Activated T-helper 17 cell treated with anti-CD3 and anti-CD28 coated beads, Interleukin-2, amount 50 U/mL, for 72 hours (primary cell): ENCODE data around the gene KIF21B. TPM values are rescaled to one million over a fixed set of nuclear protein-coding genes. Genes with fewer than 3 reads are reported as not detected.

Source experiments
- ATAC-seq: fragments of 150-1000 bp; cut with Tn5 transposase; replicated peaks from 2 replicates; pipeline ENCODE4 v1.10.0; 2021; ENCODE audit warnings: mild to moderate bottlenecking, moderate library complexity
- H3K27ac Mint-ChIP-seq: one replicate; pipeline ENCODE4 v1.8.0; 2022; ENCODE audit warnings: mixed read lengths
- H3K27me3 Mint-ChIP-seq: one replicate; pipeline ENCODE4 v1.8.0; 2022; ENCODE audit warnings: mixed read lengths
- H3K36me3 Mint-ChIP-seq: one replicate; pipeline ENCODE4 v1.8.0; 2022; ENCODE audit warnings: low read depth, mild to moderate bottlenecking, mixed read lengths
- H3K4me1 Mint-ChIP-seq: one replicate; pipeline ENCODE4 v1.8.0; 2022; ENCODE audit warnings: mixed read lengths
- H3K4me3 Mint-ChIP-seq: one replicate; pipeline ENCODE4 v1.8.0; 2022; ENCODE audit warnings: mild to moderate bottlenecking, mixed read lengths
- H3K9me3 Mint-ChIP-seq: one replicate; pipeline ENCODE4 v1.8.0; 2022; ENCODE audit warnings: mixed read lengths
- total RNA-seq, 2 donors: library from RNA; stranded (reverse); gene quantifications; one replicate each; pipeline ENCODE4 v1.2.3, GENCODE V29; 2022

KIF21B gene
- total RNA-seq, 2 donors from 2014 or later: 64.2 to 102 TPM

- no peaks in the 10 kb centered on the region for H3K4me1 Mint-ChIP-seq
- H3K27ac Mint-ChIP-seq: no peak overlapping the region
- no peaks in the 10 kb centered on the region for H3K27me3 Mint-ChIP-seq
- H3K36me3 Mint-ChIP-seq: no peaks in the 10 kb centered on the region
- H3K9me3 Mint-ChIP-seq: no peaks in the 10 kb centered on the region
- no peak overlapping the region for H3K4me3 Mint-ChIP-seq
- ATAC-seq: no peak
Measured at GRCh38 chr1:201034671-201035070, 11.2 kb upstream of the KIF21B start.

DNA sequence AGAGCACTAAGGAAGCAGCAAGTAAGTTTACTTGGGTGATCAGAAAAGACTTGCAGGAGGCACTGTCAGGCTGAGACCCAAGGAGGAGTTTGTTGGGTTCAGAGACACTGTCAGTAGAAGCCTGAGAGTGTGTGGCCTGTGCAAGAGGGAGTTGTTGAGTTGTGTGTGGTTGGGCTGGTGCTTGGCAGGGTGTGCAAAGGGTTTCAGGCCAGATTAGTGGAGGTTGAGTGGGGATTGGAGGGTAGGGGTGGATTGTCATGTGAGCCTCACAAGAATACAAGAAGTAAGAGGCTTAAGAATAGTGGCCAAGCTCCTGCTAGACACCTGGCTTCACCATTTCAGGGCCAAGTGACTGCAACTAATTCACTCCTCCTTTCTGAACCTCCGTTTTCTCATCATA lies 8.9 kb upstream of the KIF21B start:
- H3K9me3 Mint-ChIP-seq: no peaks in the 10 kb centered on the region
- no peak for ATAC-seq
- H3K4me1 Mint-ChIP-seq: peaks cover 5% of the 10 kb centered on the region
- H3K36me3 Mint-ChIP-seq: no peaks in the 10 kb centered on the region
- H3K27me3 Mint-ChIP-seq: no peaks in the 10 kb centered on the region
- no peak overlapping the region for H3K4me3 Mint-ChIP-seq
- no peak overlapping the region for H3K27ac Mint-ChIP-seq

DNA sequence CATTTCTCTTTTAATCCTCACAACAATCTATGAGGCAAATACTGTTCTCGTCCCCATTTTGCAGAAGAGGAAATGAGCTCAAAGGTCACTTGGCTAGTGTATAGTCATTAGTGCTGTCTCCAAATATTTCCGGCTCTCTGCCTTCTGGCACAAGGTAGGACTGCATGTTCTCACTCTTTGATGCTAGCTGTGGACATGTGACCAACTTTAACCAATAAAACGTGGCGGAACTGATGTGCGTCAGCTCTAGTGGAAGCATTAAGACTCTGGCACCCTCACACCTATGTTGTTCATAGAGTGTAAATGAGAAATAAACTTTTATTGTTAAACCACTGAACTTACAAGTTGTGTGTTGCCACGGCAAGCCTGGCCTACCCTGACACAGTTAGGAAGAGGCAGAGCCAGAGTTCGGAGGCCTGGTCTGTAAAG lies 5.0 kb upstream of the KIF21B start:
- no peak for ATAC-seq
- no peaks in the 10 kb centered on the region for H3K27me3 Mint-ChIP-seq
- no peaks in the 10 kb centered on the region for H3K36me3 Mint-ChIP-seq
- H3K4me3 Mint-ChIP-seq: no peak overlapping the region
- no peak overlapping the region for H3K27ac Mint-ChIP-seq
- peaks cover 25% of the 10 kb centered on the region for H3K4me1 Mint-ChIP-seq
- no peaks in the 10 kb centered on the region for H3K9me3 Mint-ChIP-seq

- H3K27ac Mint-ChIP-seq: peak overlapping the region; percentile 58
- peaks cover 25% of the 10 kb centered on the region for H3K4me1 Mint-ChIP-seq
- H3K27me3 Mint-ChIP-seq: no peaks in the 10 kb centered on the region
- peaks cover 11% of the 10 kb centered on the region for H3K36me3 Mint-ChIP-seq
- H3K9me3 Mint-ChIP-seq: no peaks in the 10 kb centered on the region
- no peak for ATAC-seq
- peak overlapping the region; percentile 64 for H3K4me3 Mint-ChIP-seq
Measured at GRCh38 chr1:201026836-201027235, 3.3 kb upstream of the KIF21B start.

DNA sequence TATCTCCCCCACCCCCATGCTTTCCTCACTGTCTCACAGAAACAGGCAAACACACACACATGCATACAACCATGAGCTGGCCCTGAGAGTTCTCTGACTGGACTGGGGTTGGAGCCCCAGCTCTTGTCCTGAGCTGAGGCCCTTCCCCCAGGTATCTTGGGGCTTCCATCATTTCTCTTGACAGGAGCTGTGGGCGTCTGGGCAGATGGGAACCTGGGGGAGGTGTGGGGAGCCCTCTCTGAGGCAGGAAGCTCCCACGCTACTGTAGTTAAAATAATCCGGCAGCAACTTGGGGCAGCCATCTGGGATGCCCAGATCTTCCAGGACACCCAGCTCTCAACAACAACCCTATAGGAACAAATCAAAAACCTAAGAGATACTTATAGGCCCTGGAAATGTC lies 2.7 kb upstream of the KIF21B start:
- Mint-ChIP-seq H3K9me3 (no peaks in the 10 kb centered on the region), H3K4me3 (peak overlapping the region; percentile 64), H3K27ac (peak overlapping the region; percentile 58), H3K4me1 (peaks cover 25% of the 10 kb centered on the region), H3K36me3 (peaks cover 17% of the 10 kb centered on the region), H3K27me3 (no peaks in the 10 kb centered on the region)
- ATAC-seq: no peak

- peak; percentile 54 for ATAC-seq
- peak overlapping the region; percentile 64 for H3K4me3 Mint-ChIP-seq
- no peaks in the 10 kb centered on the region for H3K27me3 Mint-ChIP-seq
Measured at GRCh38 chr1:201025571-201026002, 2.1 kb upstream of the KIF21B start.

GRCh38 chr1:201024625-201024998 lies 1.1 kb upstream of the KIF21B start:
- Mint-ChIP-seq H3K27ac (no peak overlapping the region), H3K4me3 (peak overlapping the region; percentile 64), H3K27me3 (no peaks in the 10 kb centered on the region), H3K4me1 (peaks cover 39% of the 10 kb centered on the region), H3K36me3 (peaks cover 32% of the 10 kb centered on the region), H3K9me3 (no peaks in the 10 kb centered on the region)
- ATAC-seq: no peak

More at GRCh38 chr1:201025571-201026002, 2.1 kb upstream of the KIF21B start:
- peaks cover 24% of the 10 kb centered on the region for H3K36me3 Mint-ChIP-seq
- H3K4me1 Mint-ChIP-seq: peaks cover 29% of the 10 kb centered on the region
- H3K27ac Mint-ChIP-seq: peak overlapping the region; percentile 58
- no peaks in the 10 kb centered on the region for H3K9me3 Mint-ChIP-seq

GRCh38 chr1:201023920-201024624 lies 558 bp upstream of the KIF21B start:
- peak overlapping the region; percentile 64 for H3K4me3 Mint-ChIP-seq
- H3K36me3 Mint-ChIP-seq: peaks cover 37% of the 10 kb centered on the region
- no peak for ATAC-seq
- no peak overlapping the region for H3K27ac Mint-ChIP-seq
- peaks cover 44% of the 10 kb centered on the region for H3K4me1 Mint-ChIP-seq
- no peaks in the 10 kb centered on the region for H3K9me3 Mint-ChIP-seq
- H3K27me3 Mint-ChIP-seq: no peaks in the 10 kb centered on the region

GRCh38 chr1:201022820-201023516 lies 546 bp downstream of the KIF21B start:
- H3K27me3 Mint-ChIP-seq: no peaks in the 10 kb centered on the region
- peaks cover 51% of the 10 kb centered on the region for H3K4me1 Mint-ChIP-seq
- ATAC-seq: peak; percentile 25
- H3K4me3 Mint-ChIP-seq: peak overlapping the region; percentile 99
- peaks cover 45% of the 10 kb centered on the region for H3K36me3 Mint-ChIP-seq
- peak overlapping the region; percentile 98 for H3K27ac Mint-ChIP-seq
- no peaks in the 10 kb centered on the region for H3K9me3 Mint-ChIP-seq

- Mint-ChIP-seq H3K4me1 (peaks cover 51% of the 10 kb centered on the region), H3K27me3 (no peaks in the 10 kb centered on the region), H3K27ac (peak overlapping the region; percentile 98), H3K4me3 (peak overlapping the region; percentile 99), H3K36me3 (peaks cover 45% of the 10 kb centered on the region), H3K9me3 (no peaks in the 10 kb centered on the region)
- no peak for ATAC-seq
Measured at GRCh38 chr1:201022493-201022819, 1.1 kb downstream of the KIF21B start.

DNA sequence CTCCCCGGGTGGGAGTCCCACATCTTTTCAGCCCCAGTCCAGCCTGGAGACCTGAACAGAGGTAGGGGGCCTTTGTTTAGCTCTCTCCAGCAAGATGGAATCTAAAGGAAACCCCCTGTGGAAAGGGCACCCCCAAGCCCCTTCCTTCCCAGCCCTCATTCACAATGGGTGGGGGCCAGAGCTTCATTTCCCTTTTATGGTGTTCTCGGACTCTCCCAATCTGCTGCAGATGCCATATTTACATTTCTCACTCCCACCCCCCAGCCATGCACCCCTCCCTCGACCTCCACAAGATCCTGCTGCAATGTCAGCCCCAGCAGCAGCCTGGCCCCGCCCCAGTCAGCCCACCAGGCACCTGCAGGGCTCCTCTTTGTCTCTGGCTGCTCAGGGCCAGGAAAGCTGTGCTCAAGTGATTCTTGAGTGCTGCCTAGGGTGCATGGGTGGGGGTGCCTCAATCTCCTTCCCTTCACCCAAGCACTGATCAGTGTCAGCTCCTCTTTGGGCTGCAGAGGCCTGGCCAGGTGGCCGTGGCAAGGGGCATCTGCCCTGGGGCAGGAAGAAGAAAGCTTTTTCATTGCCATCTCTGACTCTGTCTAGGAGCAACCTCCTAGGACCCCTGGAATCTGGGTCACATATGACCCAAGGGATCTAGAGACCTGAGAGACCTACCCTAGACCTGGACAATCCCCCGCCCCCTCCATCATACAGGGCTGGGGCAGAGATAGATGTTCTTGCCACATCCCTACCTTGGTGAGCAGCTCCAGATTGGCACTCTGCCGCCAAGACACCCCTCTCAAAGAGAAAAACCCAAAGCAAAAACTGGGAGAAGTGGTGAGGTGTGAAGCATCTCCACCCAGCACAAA lies 1.7 kb downstream of the KIF21B start:
- Mint-ChIP-seq H3K9me3 (no peaks in the 10 kb centered on the region), H3K27ac (peak overlapping the region; percentile 98), H3K4me3 (peak overlapping the region; percentile 99), H3K27me3 (no peaks in the 10 kb centered on the region), H3K36me3 (peaks cover 45% of the 10 kb centered on the region), H3K4me1 (peaks cover 51% of the 10 kb centered on the region)
- no peak for ATAC-seq

DNA sequence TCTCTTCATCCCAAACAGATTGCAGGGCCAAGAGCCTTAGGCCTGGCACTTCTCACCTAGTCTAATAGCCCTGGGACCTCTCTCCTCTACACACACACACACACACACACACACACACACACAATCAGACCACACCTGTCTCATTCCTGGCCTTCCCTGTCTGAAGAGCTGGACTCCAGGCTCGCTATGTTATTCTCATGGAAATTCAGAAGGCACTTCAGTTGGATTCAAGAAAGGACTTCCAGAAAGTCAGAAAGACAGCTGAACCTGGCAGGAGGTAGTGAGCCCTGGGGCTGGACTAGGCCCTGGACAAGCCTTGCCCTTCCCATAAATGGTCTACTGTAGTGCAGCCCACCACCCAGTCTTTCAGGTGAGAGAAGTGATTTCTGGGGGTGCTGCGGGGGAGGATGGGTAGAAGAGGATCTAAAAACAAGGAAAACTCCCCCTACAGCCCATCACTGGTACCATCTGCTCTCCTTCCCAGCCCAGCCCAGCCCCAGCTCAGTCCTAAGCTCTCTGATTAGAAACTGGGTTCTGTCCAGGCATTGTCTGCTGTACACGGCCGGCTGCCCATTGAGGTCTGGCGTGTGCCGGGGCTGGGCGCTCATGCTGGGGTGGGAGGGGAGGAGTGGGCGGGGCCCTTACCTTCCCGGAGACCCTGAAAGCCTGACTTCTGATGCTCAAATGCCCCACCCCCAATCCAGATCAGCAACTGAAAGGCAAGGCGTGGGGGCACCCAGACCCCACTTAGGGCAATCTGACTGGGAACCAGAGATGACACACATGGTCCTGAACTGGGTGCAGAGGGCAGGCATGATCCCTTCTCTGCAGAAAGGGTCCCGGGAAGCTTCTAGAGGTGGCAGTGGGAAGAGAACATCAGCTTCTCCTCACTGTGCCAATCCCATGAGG lies 2.5 kb downstream of the KIF21B start:
- peaks cover 45% of the 10 kb centered on the region for H3K36me3 Mint-ChIP-seq
- H3K27me3 Mint-ChIP-seq: no peaks in the 10 kb centered on the region
- H3K27ac Mint-ChIP-seq: peak overlapping the region; percentile 98
- H3K9me3 Mint-ChIP-seq: no peaks in the 10 kb centered on the region
- H3K4me3 Mint-ChIP-seq: peak overlapping the region; percentile 99
- H3K4me1 Mint-ChIP-seq: peaks cover 46% of the 10 kb centered on the region
- no peak for ATAC-seq

DNA sequence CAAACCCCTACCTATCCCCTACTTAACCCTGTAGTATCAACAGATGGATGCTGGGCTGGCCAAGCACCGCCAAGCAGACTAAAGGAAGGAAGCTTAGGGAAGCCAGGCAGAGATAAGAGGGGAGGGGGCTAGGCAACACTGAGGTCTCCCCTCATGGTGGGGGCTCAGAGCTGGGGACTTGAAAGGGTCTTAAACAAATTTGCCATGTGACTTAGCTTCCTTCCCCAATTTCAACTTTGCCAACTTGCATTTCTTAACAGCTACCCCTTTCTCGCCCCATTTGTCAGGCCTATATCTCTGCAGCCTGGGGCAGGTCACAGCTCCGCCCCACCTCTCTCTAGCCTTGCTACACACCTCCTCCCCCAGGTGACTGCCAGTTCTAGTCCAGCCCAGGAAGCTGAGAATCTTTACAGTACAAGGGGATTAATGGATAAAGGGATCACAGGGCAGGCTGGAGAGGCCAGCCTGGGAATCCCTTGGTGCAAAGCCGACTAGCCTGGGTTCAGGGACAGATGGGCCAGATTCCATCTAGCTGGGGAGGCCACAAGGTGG lies 3.4 kb downstream of the KIF21B start:
- ATAC-seq: no peak
- H3K36me3 Mint-ChIP-seq: peaks cover 45% of the 10 kb centered on the region
- no peaks in the 10 kb centered on the region for H3K27me3 Mint-ChIP-seq
- peak overlapping the region; percentile 99 for H3K4me3 Mint-ChIP-seq
- H3K4me1 Mint-ChIP-seq: peaks cover 45% of the 10 kb centered on the region
- H3K27ac Mint-ChIP-seq: peak overlapping the region; percentile 98
- H3K9me3 Mint-ChIP-seq: no peaks in the 10 kb centered on the region
